Cardiac fibroblast (primary cell): Measurements from ENCODE around the gene RNF130.

Experiments used
- DNase-seq, 2 donors: peaks; one replicate each; pipeline versions ENCODE4 v3.0.0 to v3.0.0-alpha.2; 2010; ENCODE audit warnings: low read depth in 2 of 2
- H3K4me3 ChIP-seq, 2 donors: replicated peaks in 1 of 2; 1 replicate in 1 of 2; 2 replicates in 1 of 2; pipeline ENCODE4 v1.5.1; 2011; ENCODE audit warnings: low read depth in 2 of 2, low read length in 2 of 2, mild to moderate bottlenecking in 2 of 2, moderate library complexity in 1 of 2
- CTCF ChIP-seq: IDR thresholded peaks from one replicate; pipeline ENCODE4 v1.5.1; 2011; ENCODE audit warnings: low read depth, mild to moderate bottlenecking, low read length, inconsistent platforms

The RNF130 gene

GRCh38 chr5:180084638-180085561 lies 13.3 kb upstream of the RNF130 start:
- no peak overlapping the region for H3K4me3 ChIP-seq
- DNase-seq, result no peak
- no peak for TF ChIP-seq CTCF

- no peak for DNase-seq
- TF ChIP-seq CTCF, result no peak
- H3K4me3 ChIP-seq, result no peak overlapping the region
Observed at GRCh38 chr5:180083529-180084060, 12.0 kb upstream of the RNF130 start.

GRCh38 chr5:180082633-180083420 lies 11.3 kb upstream of the RNF130 start:
- no peak for TF ChIP-seq CTCF
- H3K4me3 ChIP-seq, result no peak overlapping the region
- no peak for DNase-seq

- H3K4me3 ChIP-seq, result no peak overlapping the region
- TF ChIP-seq CTCF, result no peak
- DNase-seq, result no peak
Observed at GRCh38 chr5:180081481-180081880, 9.9 kb upstream of the RNF130 start.

GRCh38 chr5:180080486-180081280 lies 9.1 kb upstream of the RNF130 start:
- no peak overlapping the region for H3K4me3 ChIP-seq
- no peak for DNase-seq
- no peak for TF ChIP-seq CTCF
